ENCODE measurements around the gene TRIM31. TPM values are rescaled to one million over a fixed set of nuclear protein-coding genes. Genes with fewer than 3 reads are reported as not detected.

TRIM31 gene
- total RNA-seq, 1 experiment from 2014 or later = not detected

- no CpG with 5 or more reads among the region's 7 CpGs for WGBS (ENCODE audit: extremely low coverage, insufficient read length, low lambda C conversion rate)
- Histone ChIP-seq H3K14ac (ENCODE audit: insufficient read depth, low read length) (no peak overlapping the region), H2AK5ac (ENCODE audit: insufficient read length, low read length) (no peak overlapping the region), H4K20me1 (ENCODE audit: control insufficient read depth, insufficient read depth, insufficient read length) (no peaks in the 10 kb centered on the region), H4K5ac (ENCODE audit: insufficient read length, low read depth, low read length) (no peak overlapping the region), H2BK20ac (ENCODE audit: low read depth, low read length, poor library complexity, severe bottlenecking) (no peak overlapping the region), H3K4me2 (ENCODE audit: insufficient read depth, insufficient read length, low read length) (no peak overlapping the region), H2BK12ac (ENCODE audit: insufficient read length, low read depth, low read length) (no peak overlapping the region), H3K27me3 (ENCODE audit: insufficient read depth, low read length) (no peaks in the 10 kb centered on the region), H3K9me3 (ENCODE audit: control insufficient read depth, low read depth, low read length) (no peaks in the 10 kb centered on the region), H2BK15ac (ENCODE audit: low read depth, low read length) (no peak overlapping the region; the same call in 1 of the 2 replicates), H3K9ac (ENCODE audit: extremely low read depth, insufficient read length, low read length) (no peak overlapping the region), H4K91ac (ENCODE audit: insufficient read length, low read depth, low read length) (no peak overlapping the region), H2BK5ac (ENCODE audit: insufficient read length, low read length) (no peak overlapping the region), H2BK120ac (ENCODE audit: low read depth, low read length, poor library complexity, severe bottlenecking) (no peak overlapping the region), H3K4me1 (ENCODE audit: insufficient read depth, low read length) (peaks cover 3% of the 10 kb centered on the region; the same call in 1 of the 2 replicates), H4K8ac (replicated peaks; ENCODE audit: insufficient read length, low read depth, low read length) (no peak overlapping the region), H3K23me2 (ENCODE audit: insufficient read length, low read depth, low read length, poor library complexity, severe bottlenecking) (no peaks in the 10 kb centered on the region), H3K23ac (ENCODE audit: insufficient read length, low read depth, low read length) (no peak overlapping the region), H2AFZ (ENCODE audit: low read length) (no peak overlapping the region), H3T11ph (ENCODE audit: low read length) (no peak overlapping the region), H3K18ac (ENCODE audit: insufficient read length, low read depth, low read length) (no peak overlapping the region), H3K56ac (ENCODE audit: insufficient read length, low read depth, low read length) (no peak overlapping the region), H3K4ac (ENCODE audit: low read depth, low read length) (no peak overlapping the region), H3K79me2 (ENCODE audit: insufficient read depth, low read length) (no peaks in the 10 kb centered on the region), H3K27ac (ENCODE audit: insufficient read length, low read depth, low read length) (no peak overlapping the region), H3K79me1 (ENCODE audit: insufficient read depth, low read depth, low read length, poor library complexity, severe bottlenecking) (no peaks in the 10 kb centered on the region)
- no peak overlapping the region for H3K4me3 Mint-ChIP-seq
- no peaks in the 10 kb centered on the region for H3K36me3 Mint-ChIP-seq (ENCODE audit: insufficient read depth in 1 of 3, low read depth in 3 of 3)
- no peak for TF ChIP-seq CTCF (conservative IDR thresholded peaks at IDR 0.05)
- H3K27ac Mint-ChIP-seq = no peak overlapping the region; a peak in 1 of 7 replicates
- peaks cover 54% of the 10 kb centered on the region for H3K27me3 Mint-ChIP-seq (ENCODE audit: low read depth)
- no peaks in the 10 kb centered on the region for H3K9me3 Mint-ChIP-seq
- H3K4me1 Mint-ChIP-seq = peaks cover 8 to 9% of the 10 kb centered on the region in 2 experiments
- no peak for DNase-seq
Measured at GRCh38 chr6:30145818-30146217, 32.9 kb upstream of the TRIM31 start.
